Amniotic epithelial cell (primary cell): ENCODE results near the gene CFC1B.
"Not testable (repeated sequence)": the region's sequence is repeated elsewhere in the genome, so short reads cannot be mapped to it uniquely, and the experiment has no call there.

Experiments used
- DNase-seq: peaks from one replicate; pipeline ENCODE4 v3.0.0-alpha.2; 2010; ENCODE audit warnings: low read depth

The CFC1B gene

DNA sequence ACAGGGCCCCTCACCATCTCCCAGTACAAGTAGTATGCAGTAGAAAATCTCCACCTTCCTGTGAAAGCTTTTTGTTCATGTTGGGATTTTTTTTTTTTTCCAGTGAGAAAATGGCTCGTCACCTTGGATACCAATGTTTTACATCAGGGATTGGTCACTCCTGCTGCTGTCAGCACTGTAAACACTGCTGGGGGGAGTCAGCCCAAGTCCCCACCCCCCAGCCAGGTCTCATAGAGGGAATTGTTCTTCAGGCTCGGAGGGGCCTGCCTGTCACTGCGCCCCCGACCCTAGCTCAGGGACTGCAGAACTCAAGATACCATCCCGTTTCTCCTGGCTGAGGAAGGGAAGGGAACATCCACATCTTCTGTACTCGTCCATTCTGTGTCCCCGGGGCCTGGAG is at the start of gene CFC1B:
CFC1B (plus strand) TSS at position 231 of the 400 bp plus-strand sequence. CDS start 263 bp downstream, outside the sequence.
- DNase-seq: not testable (repeated sequence)

DNA sequence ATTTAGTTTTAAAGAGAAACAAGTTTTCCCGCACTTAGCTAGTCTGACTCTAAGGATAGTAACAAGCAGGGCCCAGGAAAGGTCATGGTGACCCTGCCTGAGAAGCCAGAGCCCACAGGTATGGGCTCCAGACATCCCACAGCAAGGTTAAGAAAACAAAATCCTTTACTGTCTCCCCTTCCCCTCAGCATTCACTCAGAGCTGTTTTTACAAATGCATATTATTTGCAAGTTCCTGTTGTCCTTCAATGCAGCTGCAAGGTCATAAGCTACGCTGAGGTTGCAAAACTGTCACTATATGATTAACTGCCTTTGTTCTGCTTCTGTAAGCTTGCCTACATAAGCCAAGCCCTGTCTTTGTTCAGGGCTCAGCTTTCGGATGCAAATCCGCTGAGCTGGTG is 29.9 kb upstream of the CFC1B start:
- not testable (repeated sequence) for DNase-seq

DNA sequence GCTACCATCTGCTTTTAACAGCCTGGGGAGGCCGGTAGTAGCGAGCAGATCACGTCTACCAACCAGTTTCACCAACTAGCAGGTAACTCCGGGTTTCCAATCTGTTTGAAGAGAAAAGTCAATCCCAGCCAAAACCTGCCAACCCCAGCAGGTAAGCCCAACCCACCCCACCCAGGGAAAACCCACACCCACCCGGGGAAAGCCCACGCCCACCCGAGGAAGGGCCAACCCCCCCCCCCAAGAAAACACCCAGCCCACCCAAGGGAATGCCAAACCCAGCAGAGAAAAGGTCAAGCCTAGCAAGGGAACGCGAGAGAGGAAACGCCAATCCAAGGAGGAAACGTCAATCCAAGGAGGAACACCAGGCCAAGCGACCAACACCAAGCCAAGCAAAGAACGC is 11.8 kb upstream of the CFC1B start, which contains the start of gene POTEI:
POTEI (minus strand) TSS at position 101 of the 400 bp plus-strand sequence; CDS start at position 8, 93 bp downstream.
- DNase-seq: not testable (repeated sequence)

DNA sequence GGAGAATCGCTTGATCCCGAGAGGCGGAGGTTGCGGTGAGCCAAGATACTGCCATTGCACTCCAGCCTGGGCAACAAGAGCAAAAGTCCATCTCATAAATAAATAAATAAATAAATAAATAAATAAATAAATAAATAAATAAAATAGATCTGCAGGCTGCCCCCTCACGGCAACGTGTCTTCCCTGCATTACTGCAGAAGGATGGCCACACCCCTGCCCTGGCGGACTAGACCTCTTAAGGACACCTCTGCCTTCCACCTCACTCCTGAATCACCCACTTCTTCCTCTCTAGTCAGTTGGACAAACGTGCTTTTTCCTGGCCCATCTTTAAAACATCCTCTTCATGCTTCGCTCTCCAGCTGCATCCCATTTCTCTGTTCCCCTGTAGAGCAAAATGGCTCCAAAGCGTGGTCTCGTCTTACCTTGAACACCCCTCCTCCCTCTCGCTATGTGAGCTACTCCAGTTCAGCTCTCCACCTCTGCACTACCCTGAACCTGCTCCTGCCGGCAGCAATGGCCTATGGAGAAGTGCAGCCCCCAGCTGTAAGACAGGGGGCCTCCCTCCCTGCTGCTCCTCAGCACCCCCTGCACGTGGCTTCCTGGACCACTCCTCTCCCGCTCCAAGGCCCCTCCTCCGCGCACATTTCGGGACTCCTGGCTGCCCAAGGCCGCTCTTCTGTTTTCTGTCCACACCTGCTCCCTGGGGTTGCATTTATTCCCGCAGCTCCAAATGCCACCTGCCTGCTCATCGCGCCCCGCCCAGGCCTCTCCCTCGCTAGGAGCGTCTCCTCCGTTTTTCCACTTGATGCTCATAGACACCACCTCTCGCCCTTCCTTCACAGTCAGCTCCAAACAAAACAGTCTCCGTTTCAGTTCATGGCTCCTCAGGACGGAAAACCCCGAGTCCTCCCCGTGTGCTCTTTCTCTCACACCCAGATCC is 9.9 kb upstream of the CFC1B start:
- DNase-seq: not testable (repeated sequence)

DNA sequence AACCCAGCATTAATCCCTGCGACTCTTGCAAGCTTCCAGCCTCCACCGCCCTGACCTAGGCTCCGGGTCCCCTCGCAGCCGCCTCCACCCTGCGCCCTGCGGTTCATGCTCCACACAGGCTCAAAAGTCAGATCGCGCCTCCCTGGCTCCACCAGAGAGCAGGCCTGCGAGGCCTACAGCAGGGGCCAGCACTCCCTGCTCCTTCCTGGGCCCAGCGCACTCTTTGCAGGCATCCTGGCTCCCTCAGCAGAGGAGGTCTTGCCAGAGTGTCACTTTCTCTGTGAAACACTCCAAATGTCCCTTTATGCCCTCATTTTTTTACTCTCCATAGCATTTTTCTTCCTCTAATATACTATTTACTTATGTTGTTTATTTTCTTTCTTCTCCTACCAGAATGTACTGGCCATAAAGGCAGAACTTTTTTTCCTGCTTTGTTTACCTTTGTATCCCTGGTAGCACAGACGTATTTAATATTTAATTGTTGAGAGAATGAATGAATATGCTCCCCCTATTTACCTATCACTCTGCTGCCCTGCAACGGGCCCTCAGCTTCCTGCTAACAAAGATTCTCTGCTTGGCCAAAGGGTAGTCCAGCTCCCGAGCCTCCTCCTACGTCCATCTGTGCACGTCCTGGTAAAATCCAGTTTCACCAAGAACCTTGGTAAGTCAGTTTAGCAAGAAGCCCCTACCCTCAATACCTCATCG is 9.1 kb upstream of the CFC1B start:
- not testable (repeated sequence) for DNase-seq

DNA sequence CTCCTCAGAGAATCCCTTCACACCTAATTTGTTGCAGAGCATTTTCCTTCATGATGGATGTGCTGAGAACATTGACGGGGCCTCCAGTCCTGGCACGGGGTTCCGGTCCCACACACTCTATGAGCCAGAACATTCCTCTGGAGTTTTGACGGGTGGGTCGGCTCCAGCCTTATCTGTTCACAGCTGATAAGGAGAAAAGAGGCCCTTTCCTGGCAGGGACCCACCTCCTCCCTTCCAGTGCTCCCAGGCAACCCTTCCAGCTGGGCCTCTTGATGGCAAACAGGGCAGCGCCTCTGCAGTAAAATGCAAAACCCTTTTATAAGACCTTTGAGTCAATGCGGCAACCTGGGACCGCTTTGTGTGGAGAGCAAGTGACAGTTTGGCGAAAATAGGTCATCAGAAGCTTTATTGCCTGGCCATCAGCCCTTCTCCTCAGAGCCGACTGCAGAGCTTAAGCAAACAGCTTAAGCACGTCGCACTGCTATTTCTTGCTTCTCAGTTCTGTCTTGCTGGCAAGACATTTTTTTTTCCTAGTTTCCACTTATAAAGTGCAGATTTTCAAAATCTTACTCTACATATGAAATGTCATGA is 2.4 kb upstream of the CFC1B start:
- DNase-seq: not testable (repeated sequence)

DNA sequence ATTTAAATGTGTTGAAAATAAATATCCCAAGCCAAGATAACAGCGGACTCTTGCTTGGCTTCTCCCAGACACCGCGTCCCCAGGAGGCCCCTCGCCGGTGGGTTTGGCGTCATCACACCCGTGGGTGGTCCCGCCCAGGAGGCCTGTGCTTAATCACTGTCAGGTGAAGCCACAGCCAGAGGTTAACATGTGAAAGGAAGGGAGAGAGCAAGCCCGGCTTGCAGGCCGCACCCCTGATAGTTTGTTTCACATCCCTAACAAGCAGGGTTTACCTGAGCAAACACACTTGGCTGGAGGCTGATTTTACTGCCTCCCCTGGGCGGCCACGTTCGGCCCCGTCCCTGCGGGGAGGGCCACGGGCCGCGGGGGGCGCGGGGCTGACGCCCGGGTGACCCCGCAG is 1.4 kb downstream of the CFC1B start:
- DNase-seq: not testable (repeated sequence)

DNA sequence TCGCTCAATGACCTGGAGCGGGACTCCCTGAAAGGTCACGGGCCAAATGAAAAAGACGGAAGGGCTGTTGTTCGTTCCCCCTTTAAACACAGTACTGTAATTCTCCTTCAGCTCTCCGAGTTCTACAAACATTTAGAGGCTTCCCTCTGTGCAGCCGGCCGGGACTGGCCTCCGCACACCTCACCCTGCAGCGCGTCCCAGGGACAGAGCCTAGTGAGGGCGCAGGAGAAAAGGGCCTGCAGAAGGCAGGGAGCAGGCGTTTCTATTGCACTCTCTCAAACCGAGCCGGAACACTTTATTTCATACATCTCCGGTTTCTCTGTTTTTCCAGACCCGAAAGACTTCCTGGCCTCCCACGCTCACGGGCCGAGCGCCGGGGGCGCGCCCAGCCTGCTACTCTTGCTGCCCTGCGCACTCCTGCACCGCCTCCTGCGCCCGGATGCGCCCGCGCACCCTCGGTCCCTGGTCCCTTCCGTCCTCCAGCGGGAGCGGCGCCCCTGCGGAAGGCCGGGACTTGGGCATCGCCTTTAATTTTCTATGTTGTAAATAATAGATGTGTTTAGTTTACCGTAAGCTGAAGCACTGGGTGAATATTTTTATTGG is 6.4 kb downstream of the CFC1B start:
- not testable (repeated sequence) for DNase-seq

DNA sequence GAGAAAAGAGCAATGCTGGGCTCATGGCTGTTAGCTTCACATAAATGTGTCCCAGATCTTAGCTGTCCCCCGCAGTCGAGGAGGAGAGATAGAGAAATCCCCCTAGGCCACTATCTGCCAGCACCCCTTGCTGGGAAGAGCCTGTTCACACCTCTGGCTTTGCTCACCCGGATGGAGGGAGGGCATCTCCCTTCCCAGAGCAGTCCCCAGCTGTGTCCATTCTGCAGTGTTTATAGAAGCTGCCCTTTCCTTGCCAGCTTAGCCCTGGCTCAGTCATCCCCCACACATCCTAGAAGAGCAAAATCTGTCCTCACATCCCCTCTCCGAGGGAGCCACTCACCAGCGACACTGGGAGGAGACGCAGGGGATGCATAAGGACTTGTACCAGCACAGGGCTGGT is 8.5 kb downstream of the CFC1B start:
- not testable (repeated sequence) for DNase-seq

DNA sequence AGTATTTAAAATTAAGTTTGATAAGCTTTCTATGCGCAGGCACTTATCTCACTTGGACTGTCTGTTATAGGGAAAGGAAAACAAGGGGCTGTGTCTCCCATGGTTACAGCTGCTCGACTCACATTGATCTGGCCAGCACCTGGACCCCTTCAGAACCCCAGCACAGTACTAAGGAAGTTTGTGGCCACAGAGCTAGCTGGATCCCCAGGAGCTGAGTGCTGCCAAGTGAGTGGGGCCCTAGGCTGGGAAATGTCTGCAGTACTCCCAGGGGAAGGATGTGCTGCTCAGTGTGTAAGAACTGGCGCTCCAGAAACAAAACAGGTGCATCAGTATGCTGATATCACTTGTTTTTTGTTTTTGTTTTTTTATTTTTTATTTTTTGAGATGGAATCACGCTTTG is 9.2 kb downstream of the CFC1B start:
- DNase-seq: not testable (repeated sequence)

DNA sequence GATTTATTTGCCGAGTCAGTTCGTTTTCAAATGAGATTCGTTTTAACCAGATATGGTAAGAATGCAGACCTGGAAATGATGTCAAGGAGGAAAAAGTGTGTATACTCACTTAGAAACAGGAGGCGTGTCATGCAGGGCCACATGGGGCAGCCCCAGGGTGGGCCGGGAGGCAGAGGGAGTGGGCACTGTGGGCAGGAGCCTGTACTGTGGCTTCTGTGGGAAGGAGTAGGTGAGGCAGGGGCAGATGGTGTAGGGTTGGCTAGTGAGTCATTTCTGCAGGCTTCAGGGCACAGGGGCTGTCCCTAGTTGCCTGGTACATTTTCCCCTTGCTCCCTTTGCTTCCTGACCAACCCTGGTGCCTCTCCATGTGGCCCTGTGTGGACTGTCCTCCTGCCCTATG is 10.2 kb downstream of the CFC1B start:
- DNase-seq: not testable (repeated sequence)

DNA sequence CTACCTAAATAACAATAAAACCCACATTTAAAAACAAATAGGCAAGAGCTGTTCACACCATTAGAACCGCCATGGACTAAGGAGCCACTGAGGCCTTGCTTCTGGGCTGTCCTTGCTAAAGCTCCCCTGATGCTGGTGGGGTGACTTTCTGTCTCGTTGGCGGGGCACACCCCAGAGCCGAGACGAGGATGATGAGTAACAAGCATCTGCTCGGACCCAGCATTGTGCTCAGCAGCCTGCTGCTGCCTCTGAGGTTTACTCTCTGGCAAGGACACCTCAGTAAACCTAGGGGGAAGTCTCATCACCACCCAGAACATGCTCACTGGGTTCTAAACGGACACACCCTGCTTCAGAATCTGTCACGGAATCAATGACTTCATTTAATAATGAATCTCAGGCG is 10.7 kb downstream of the CFC1B start:
- DNase-seq: not testable (repeated sequence)

DNA sequence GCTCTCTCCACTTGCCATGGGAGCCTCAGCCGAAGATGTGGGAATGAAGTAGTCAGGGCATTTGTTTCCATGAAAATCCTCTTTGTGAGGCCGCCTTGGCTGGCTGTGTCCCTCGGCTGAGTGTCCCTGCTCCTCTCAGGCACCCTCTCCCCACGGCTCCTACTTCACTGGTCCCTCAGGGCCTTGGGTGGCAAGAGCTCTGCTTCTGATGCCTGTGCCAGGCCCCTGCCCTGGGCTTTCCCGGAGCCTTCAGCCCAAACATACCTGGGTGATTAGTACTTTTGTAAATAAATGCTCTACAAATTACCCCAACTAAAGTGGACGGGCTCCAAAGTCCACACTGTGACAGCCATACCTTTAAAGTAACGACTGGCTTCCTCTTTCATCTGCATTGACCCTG is 15.6 kb downstream of the CFC1B start:
- DNase-seq: not testable (repeated sequence)

DNA sequence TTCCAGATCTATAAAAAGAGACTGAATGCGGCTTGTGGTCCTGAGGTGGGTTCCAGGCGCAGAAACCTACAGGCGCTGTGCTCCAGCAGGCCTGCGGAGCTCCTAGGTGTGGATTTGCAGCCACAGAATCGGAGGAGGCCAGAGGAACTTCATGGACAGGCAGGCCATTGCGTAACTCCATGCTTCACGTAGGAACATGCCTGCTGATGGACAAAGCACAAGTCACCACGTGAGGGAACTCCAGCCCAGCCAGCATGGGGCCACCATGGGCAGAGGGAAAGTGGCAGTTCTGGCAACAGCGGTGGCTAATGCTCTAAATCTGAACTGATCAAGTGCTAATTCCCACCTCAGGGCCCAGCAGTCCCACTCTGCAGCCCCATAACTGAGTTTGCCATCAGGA is 17.2 kb downstream of the CFC1B start:
- DNase-seq: not testable (repeated sequence)

DNA sequence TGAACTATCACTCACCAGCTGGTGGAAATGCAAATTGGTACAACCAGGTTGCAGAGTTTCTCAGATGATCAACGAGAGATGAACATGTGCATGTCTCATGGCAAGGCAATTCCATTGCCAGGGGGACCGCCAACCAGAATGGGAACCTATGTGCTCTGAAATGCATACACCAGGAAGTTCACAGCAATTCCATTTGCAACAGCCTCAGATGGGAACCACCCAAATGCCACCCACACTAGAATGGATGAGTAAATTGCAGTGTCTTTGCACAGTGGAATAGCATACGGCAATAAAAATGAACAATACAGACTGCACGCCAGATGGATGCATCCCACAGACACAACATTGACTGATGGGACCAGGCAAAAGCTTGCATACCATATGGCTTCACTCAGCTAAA is 21.8 kb downstream of the CFC1B start:
- DNase-seq: not testable (repeated sequence)

DNA sequence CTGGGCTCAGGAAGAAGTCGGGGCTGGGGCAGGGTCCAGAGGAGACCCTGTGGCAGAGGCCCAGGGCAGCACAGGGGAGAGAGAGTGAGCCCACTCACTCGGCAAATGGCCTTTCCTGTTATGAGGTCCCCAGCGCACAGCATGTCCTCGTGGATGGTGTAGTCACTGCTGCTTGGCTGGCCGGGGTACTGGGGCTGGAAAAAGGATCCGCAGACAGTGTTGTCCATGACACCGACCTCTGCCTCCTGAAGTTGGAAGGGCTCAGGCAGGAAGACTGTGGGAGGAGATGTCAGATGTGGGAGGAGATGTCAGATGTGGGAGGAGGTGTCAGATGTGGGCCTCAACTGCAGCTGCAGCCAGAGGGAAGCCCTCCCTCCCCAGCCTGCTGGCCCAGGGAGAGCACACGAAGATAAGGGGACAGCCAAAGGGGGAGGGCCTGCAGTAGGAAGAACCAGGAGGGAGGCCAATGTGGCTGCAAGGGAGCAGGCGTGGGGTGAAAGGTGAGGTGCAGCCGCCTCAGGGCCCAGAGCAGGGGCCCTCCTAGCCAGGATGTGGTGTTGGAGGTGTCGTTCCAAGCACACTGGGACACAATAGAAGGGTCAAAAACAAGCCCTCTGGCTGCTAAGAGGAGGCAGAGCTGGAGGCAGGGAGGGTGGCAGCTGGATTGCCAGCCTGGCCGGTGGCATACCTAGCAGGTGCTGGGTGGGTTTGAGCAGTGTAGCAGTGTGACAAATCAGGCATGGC is 22.9 kb downstream of the CFC1B start:
- not testable (repeated sequence) for DNase-seq

DNA sequence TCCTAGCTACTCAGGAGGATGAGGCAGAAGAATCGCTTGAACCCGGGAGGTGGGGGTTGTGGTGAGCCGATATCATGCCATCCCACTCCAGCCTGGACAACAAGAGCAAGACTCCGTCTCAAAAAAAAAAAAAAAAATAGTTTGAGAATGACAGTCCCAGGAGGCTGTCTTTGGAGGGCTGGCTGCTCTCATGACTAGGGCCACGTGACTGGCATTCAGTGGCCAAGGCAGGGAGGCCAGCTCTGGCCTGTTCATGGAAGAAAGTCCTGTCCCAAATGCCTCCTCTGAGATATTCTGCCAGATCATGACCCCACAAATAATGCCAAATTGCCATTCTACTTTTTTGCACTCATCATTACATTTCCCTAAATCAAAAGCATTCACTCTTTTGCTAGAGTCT is 24.0 kb downstream of the CFC1B start:
- not testable (repeated sequence) for DNase-seq

DNA sequence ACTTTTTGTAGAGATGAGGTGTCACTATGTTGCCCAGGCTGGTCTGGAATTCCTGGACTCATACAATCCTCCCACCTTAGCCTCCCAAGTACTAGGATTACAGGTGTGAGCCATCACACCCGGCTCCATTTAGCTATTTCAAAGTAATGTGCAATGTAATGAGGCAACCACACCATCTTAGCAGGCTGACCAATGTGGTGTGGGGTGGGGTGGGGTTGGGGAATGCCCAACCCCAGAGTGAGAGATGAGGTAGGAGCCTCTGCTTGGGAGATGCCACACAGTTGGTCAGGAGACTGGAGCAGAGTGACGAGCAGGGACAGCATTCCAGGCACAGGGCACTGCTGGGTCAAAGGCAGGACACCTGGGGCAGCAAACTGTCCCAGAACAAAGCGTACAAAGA is 27.4 kb downstream of the CFC1B start:
- not testable (repeated sequence) for DNase-seq

DNA sequence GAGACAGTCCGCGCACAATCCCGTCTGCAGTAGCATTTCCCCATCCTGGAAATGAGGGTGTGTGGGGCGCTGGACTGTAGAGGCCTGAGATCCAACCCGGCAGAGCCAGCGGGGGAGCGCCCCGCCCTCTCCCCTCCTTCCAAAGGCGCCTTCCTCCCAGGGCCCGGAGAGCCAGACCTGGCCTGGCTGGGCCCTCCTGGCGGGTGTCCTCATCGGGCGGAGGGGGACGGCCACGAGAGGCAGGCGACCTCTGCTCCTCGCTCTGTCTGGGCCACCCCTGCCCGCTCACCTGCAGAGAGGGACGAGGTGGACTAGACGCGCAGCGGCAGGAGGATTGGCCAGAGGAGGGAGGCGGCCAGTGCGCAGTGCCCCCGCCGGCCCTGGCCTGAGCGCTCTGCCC is 28.5 kb downstream of the CFC1B start:
- not testable (repeated sequence) for DNase-seq

DNA sequence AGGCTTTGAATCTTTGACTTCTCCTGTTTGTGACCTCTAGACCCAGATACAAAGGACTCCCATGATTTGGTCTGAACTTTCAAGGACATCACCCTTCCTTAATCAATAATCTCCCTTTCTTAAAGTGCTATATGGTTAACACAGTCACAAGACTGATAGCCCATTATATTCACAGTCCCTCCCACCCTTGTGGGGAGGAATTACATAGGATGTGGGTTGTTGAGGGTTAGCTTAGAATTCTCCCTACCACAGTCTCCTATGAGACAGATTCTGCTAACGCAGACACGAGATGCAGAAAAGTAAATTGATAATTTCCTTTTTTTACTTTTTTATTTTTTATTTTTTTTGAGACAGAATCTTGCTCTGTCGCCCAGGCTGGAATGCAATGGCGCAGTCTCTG is 33.2 kb downstream of the CFC1B start:
- not testable (repeated sequence) for DNase-seq

DNA sequence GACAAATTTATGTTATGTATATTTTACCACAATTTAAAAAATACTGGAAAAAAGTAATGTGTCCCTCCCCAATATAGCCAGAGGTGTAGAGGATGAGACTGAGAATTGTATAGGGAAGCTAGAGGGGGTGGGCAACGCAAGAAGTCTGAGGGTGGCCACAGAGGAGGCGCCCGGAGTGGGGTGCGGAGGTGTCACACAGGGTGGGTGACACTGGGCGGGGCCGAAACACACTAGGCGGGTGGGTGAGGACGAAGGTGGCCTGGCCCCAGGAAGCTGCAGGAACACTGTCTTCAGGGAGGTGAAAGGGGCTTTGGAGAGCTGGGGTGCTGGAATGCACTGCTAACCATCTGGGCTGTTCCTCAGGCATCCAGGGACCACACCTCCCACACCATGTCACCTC is 35.4 kb downstream of the CFC1B start:
- DNase-seq: not testable (repeated sequence)
